Measurements from ENCODE around the gene CD96. TPM values are rescaled to one million over a fixed set of nuclear protein-coding genes. Genes with fewer than 3 reads are reported as not detected.

CD96 gene
- total and polyA plus RNA-seq, 12 donors: 0.22 to 5.6 (median 0.90) TPM; not detected in 1

GRCh38 chr3:111617406-111617805 lies 75.4 kb downstream of the CD96 start:
- H3K4me1 ChIP-seq (replicated peaks in 1 of 2): no peaks in the 10 kb centered on the region
- intact Hi-C loops (cut with DNase I): no loop called here
- H3K27ac ChIP-seq: no peak overlapping the region
- DNase-seq: no peak
- WGBS, 4 donors: 79 to 93% (median 86%) methylated on average over 2 to 3 of the region's 3 CpGs
- no peaks in the 10 kb centered on the region for H3K36me3 ChIP-seq (replicated peaks in 1 of 2)
- no peaks in the 10 kb centered on the region for H3K27me3 ChIP-seq
- no peak for TF ChIP-seq POLR2A (IDR thresholded peaks at IDR 0.05)
- TF ChIP-seq CTCF (IDR thresholded peaks at IDR 0.05): no peak
- no peak overlapping the region for H3K4me3 ChIP-seq
- no peaks in the 10 kb centered on the region for H3K9me3 ChIP-seq (replicated peaks in 1 of 3)

GRCh38 chr3:111617912-111618601 lies 76.1 kb downstream of the CD96 start:
- Histone ChIP-seq H3K4me3 (no peak overlapping the region), H3K27ac (no peak overlapping the region), H3K4me1 (replicated peaks in 1 of 2) (no peaks in the 10 kb centered on the region), H3K36me3 (replicated peaks in 1 of 2) (no peaks in the 10 kb centered on the region), H3K9me3 (replicated peaks in 1 of 3) (no peaks in the 10 kb centered on the region), H3K27me3 (no peaks in the 10 kb centered on the region)
- DNase-seq: no peak
- intact Hi-C loops (cut with DNase I): no loop called here
- TF ChIP-seq POLR2A (IDR thresholded peaks at IDR 0.05): no peak
- no peak for TF ChIP-seq CTCF (IDR thresholded peaks at IDR 0.05)
- WGBS, 4 donors: 82 to 90% (median 88%) methylated on average over 5 of the region's 5 CpGs

- Histone ChIP-seq H3K9me3 (replicated peaks in 1 of 3) (no peaks in the 10 kb centered on the region), H3K36me3 (replicated peaks in 1 of 2) (no peaks in the 10 kb centered on the region), H3K27me3 (no peaks in the 10 kb centered on the region), H3K4me3 (no peak overlapping the region), H3K27ac (no peak overlapping the region), H3K4me1 (replicated peaks in 1 of 2) (no peaks in the 10 kb centered on the region)
- intact Hi-C loops (cut with DNase I): no loop called here
- DNase-seq: no peak
- TF ChIP-seq CTCF (IDR thresholded peaks at IDR 0.05) (no peak), POLR2A (IDR thresholded peaks at IDR 0.05) (no peak)
Measured at GRCh38 chr3:111618945-111619344, 76.9 kb downstream of the CD96 start.

- no peak overlapping the region for H3K4me3 ChIP-seq
- intact Hi-C loops (cut with DNase I): no loop called here
- no peaks in the 10 kb centered on the region for H3K9me3 ChIP-seq (replicated peaks in 1 of 3)
- H3K27ac ChIP-seq: no peak overlapping the region
- no peaks in the 10 kb centered on the region for H3K4me1 ChIP-seq (replicated peaks in 1 of 2)
- no peak for DNase-seq
- WGBS, 4 donors: 72 to 82% (median 74%) methylated on average over 3 of the region's 3 CpGs
- H3K36me3 ChIP-seq (replicated peaks in 1 of 2): no peaks in the 10 kb centered on the region
- no peaks in the 10 kb centered on the region for H3K27me3 ChIP-seq
- TF ChIP-seq POLR2A (IDR thresholded peaks at IDR 0.05) (no peak), CTCF (IDR thresholded peaks at IDR 0.05) (no peak)
Measured at GRCh38 chr3:111619833-111620232, 77.8 kb downstream of the CD96 start.

All from adrenal gland (tissue), 12 donors.